ENCODE measurements around the gene FOLR3. TPM values are rescaled to one million over a fixed set of nuclear protein-coding genes. Genes with fewer than 3 reads are reported as not detected.

Gene FOLR3
- total and polyA plus RNA-seq, 2 experiments from 2014 or later: not detected

GRCh38 chr11:72146625-72147024 is 11.1 kb downstream of the FOLR3 start:
- peaks cover 2% of the 10 kb centered on the region; the same call in 1 of the 3 replicates for H3K4me1 Mint-ChIP-seq

More at GRCh38 chr11:72146625-72147024, 11.1 kb downstream of the FOLR3 start:
- H3K9me3 Mint-ChIP-seq: peaks cover 2% of the 10 kb centered on the region; the same call in 1 of the 3 replicates
- Histone ChIP-seq H3K4me1 (ENCODE audit: insufficient read depth) (no peaks in the 10 kb centered on the region), H3K79me2 (replicated peaks; ENCODE audit: insufficient read depth) (no peaks in the 10 kb centered on the region), H3K36me3 (ENCODE audit: insufficient read depth) (no peaks in the 10 kb centered on the region), H3K4me2 (no peak overlapping the region), H3K27me3 (ENCODE audit: insufficient read depth) (no peaks in the 10 kb centered on the region), H4K20me1 (replicated peaks; ENCODE audit: insufficient read depth) (no peaks in the 10 kb centered on the region), H3F3A (replicated peaks; ENCODE audit: low read depth) (no peaks in the 10 kb centered on the region), H3K27ac (ENCODE audit: low read depth) (no peak overlapping the region), H3K9me2 (ENCODE audit: insufficient read depth) (no peaks in the 10 kb centered on the region), H3K4me3 (no peak overlapping the region), H2AFZ (no peak overlapping the region)
- no peak overlapping the region for H3K27ac Mint-ChIP-seq
- no peaks in the 10 kb centered on the region for H3K36me3 Mint-ChIP-seq (ENCODE audit: low read depth)
- DNase-seq (ENCODE audit: low spot score) (no peak), ATAC-seq (no peak)
- no peak for TF ChIP-seq EZH2 (IDR thresholded peaks at IDR 0.05; ENCODE audit: low read depth, unreplicated experiment)
- TF ChIP-seq POLR2AphosphoS5 (IDR thresholded peaks at IDR 0.05; ENCODE audit: low read depth): no peak
- no peak for TF ChIP-seq CTCF (conservative IDR thresholded peaks at IDR 0.05; ENCODE audit: low read depth in 2 of 2)
- no peak for TF ChIP-seq ZNF114 (CRISPR knock-in tag; IDR thresholded peaks at IDR 0.05)
- TF ChIP-seq, protein P1, sequence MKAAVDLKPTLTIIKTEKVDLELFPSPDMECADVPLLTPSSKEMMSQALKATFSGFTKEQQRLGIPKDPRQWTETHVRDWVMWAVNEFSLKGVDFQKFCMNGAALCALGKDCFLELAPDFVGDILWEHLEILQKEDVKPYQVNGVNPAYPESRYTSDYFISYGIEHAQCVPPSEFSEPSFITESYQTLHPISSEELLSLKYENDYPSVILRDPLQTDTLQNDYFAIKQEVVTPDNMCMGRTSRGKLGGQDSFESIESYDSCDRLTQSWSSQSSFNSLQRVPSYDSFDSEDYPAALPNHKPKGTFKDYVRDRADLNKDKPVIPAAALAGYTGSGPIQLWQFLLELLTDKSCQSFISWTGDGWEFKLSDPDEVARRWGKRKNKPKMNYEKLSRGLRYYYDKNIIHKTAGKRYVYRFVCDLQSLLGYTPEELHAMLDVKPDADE (IDR thresholded peaks at IDR 0.05): no peak
- TF ChIP-seq CREB1 (CRISPR knock-in tag; IDR thresholded peaks at IDR 0.05; ENCODE audit: low read depth): no peak
- TF ChIP-seq, protein P2, sequence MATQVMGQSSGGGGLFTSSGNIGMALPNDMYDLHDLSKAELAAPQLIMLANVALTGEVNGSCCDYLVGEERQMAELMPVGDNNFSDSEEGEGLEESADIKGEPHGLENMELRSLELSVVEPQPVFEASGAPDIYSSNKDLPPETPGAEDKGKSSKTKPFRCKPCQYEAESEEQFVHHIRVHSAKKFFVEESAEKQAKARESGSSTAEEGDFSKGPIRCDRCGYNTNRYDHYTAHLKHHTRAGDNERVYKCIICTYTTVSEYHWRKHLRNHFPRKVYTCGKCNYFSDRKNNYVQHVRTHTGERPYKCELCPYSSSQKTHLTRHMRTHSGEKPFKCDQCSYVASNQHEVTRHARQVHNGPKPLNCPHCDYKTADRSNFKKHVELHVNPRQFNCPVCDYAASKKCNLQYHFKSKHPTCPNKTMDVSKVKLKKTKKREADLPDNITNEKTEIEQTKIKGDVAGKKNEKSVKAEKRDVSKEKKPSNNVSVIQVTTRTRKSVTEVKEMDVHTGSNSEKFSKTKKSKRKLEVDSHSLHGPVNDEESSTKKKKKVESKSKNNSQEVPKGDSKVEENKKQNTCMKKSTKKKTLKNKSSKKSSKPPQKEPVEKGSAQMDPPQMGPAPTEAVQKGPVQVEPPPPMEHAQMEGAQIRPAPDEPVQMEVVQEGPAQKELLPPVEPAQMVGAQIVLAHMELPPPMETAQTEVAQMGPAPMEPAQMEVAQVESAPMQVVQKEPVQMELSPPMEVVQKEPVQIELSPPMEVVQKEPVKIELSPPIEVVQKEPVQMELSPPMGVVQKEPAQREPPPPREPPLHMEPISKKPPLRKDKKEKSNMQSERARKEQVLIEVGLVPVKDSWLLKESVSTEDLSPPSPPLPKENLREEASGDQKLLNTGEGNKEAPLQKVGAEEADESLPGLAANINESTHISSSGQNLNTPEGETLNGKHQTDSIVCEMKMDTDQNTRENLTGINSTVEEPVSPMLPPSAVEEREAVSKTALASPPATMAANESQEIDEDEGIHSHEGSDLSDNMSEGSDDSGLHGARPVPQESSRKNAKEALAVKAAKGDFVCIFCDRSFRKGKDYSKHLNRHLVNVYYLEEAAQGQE (IDR thresholded peaks at IDR 0.05; ENCODE audit: unreplicated experiment): no peak
- no peak for TF ChIP-seq JUNB (IDR thresholded peaks at IDR 0.05; ENCODE audit: unreplicated experiment)
- TF ChIP-seq ZNF331 (CRISPR knock-in tag; IDR thresholded peaks at IDR 0.05; ENCODE audit: low read depth): no peak
- no peak for TF ChIP-seq EZH2phosphoT487 (IDR thresholded peaks at IDR 0.05; ENCODE audit: unreplicated experiment)
- no peak for TF ChIP-seq STAT1 (IDR thresholded peaks at IDR 0.05; ENCODE audit: unreplicated experiment)
- TF ChIP-seq NANOG (IDR thresholded peaks at IDR 0.05; ENCODE audit: borderline replicate concordance): no peak
- TF ChIP-seq, protein P3, sequence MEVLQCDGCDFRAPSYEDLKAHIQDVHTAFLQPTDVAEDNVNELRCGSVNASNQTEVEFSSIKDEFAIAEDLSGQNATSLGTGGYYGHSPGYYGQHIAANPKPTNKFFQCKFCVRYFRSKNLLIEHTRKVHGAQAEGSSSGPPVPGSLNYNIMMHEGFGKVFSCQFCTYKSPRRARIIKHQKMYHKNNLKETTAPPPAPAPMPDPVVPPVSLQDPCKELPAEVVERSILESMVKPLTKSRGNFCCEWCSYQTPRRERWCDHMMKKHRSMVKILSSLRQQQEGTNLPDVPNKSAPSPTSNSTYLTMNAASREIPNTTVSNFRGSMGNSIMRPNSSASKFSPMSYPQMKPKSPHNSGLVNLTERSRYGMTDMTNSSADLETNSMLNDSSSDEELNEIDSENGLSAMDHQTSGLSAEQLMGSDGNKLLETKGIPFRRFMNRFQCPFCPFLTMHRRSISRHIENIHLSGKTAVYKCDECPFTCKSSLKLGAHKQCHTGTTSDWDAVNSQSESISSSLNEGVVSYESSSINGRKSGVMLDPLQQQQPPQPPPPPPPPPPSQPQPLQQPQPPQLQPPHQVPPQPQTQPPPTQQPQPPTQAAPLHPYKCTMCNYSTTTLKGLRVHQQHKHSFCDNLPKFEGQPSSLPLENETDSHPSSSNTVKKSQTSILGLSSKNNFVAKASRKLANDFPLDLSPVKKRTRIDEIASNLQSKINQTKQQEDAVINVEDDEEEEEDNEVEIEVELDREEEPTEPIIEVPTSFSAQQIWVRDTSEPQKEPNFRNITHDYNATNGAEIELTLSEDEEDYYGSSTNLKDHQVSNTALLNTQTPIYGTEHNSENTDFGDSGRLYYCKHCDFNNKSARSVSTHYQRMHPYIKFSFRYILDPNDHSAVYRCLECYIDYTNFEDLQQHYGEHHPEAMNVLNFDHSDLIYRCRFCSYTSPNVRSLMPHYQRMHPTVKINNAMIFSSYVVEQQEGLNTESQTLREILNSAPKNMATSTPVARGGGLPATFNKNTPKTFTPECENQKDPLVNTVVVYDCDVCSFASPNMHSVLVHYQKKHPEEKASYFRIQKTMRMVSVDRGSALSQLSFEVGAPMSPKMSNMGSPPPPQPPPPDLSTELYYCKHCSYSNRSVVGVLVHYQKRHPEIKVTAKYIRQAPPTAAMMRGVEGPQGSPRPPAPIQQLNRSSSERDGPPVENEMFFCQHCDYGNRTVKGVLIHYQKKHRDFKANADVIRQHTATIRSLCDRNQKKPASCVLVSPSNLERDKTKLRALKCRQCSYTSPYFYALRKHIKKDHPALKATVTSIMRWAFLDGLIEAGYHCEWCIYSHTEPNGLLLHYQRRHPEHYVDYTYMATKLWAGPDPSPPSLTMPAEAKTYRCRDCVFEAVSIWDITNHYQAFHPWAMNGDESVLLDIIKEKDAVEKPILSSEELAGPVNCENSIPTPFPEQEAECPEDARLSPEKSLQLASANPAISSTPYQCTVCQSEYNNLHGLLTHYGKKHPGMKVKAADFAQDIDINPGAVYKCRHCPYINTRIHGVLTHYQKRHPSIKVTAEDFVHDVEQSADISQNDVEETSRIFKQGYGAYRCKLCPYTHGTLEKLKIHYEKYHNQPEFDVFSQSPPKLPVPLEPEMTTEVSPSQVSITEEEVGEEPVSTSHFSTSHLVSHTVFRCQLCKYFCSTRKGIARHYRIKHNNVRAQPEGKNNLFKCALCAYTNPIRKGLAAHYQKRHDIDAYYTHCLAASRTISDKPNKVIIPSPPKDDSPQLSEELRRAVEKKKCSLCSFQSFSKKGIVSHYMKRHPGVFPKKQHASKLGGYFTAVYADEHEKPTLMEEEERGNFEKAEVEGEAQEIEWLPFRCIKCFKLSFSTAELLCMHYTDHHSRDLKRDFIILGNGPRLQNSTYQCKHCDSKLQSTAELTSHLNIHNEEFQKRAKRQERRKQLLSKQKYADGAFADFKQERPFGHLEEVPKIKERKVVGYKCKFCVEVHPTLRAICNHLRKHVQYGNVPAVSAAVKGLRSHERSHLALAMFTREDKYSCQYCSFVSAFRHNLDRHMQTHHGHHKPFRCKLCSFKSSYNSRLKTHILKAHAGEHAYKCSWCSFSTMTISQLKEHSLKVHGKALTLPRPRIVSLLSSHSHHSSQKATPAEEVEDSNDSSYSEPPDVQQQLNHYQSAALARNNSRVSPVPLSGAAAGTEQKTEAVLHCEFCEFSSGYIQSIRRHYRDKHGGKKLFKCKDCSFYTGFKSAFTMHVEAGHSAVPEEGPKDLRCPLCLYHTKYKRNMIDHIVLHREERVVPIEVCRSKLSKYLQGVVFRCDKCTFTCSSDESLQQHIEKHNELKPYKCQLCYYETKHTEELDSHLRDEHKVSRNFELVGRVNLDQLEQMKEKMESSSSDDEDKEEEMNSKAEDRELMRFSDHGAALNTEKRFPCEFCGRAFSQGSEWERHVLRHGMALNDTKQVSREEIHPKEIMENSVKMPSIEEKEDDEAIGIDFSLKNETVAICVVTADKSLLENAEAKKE (CRISPR knock-in tag; IDR thresholded peaks at IDR 0.05): no peak
- H3K27me3 Mint-ChIP-seq (ENCODE audit: insufficient read depth, low read depth, poor library complexity): no peaks in the 10 kb centered on the region
- H3K4me3 Mint-ChIP-seq: no peak overlapping the region

Measured in GM23338 (cell line).